ENCODE results near the gene PRRC2B. TPM values are rescaled to one million over a fixed set of nuclear protein-coding genes. Genes with fewer than 3 reads are reported as not detected.
A peak's percentile ranks its signal among the peaks of the same experiment; 100 is the strongest.

Gene PRRC2B
- total and polyA plus RNA-seq, 2 of the 8 experiments (the other 6 are each of a cell fraction or from before 2014, with no cell fraction given) = 37.3 to 249 TPM

DNA sequence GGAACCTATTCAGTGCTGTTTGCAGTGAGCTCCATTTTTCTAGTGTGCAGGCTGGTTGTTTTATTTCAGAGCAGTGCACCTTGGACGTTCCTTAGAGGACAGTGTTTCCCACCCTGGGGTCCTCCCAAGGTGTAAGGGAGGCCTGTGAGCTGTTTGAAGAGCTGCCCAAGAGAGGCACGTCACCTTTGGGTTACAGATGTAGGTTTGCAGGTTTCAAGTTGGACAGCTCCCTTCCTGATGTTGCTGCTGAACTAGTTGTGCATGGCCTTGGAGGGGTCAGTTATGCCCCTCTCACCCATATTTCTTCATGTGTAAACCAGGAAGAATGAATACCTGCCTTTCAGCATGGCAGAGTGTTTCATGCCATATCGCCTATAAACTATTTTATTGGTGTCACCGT, 74.1 kb downstream of the PRRC2B start:
- WGBS, 2 experiments (ENCODE audit: extremely low coverage in 1 of 2, insufficient coverage in 1 of 2, insufficient read length in 1 of 2, insufficient replicate concordance in 2 of 2, low coverage in 1 of 2, low lambda C conversion rate in 2 of 2, missing lambda C conversion rate in 1 of 2) = 94% methylated on average over 4 of the region's 4 CpGs; no CpG with 5 or more reads in 1 of the 2 experiments
- no peak for TF ChIP-seq PHF8 (conservative IDR thresholded peaks at IDR 0.05; ENCODE audit: low read depth, low read length)
- TF ChIP-seq, protein P1, sequence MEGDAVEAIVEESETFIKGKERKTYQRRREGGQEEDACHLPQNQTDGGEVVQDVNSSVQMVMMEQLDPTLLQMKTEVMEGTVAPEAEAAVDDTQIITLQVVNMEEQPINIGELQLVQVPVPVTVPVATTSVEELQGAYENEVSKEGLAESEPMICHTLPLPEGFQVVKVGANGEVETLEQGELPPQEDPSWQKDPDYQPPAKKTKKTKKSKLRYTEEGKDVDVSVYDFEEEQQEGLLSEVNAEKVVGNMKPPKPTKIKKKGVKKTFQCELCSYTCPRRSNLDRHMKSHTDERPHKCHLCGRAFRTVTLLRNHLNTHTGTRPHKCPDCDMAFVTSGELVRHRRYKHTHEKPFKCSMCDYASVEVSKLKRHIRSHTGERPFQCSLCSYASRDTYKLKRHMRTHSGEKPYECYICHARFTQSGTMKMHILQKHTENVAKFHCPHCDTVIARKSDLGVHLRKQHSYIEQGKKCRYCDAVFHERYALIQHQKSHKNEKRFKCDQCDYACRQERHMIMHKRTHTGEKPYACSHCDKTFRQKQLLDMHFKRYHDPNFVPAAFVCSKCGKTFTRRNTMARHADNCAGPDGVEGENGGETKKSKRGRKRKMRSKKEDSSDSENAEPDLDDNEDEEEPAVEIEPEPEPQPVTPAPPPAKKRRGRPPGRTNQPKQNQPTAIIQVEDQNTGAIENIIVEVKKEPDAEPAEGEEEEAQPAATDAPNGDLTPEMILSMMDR (IDR thresholded peaks at IDR 0.05; ENCODE audit: control extremely low read depth in 1 of 3, insufficient read depth in 1 of 3, low read depth in 1 of 3, low read length in 3 of 3) = no peak
- TF ChIP-seq POLR2AphosphoS5 (IDR thresholded peaks at IDR 0.05; ENCODE audit: low read depth, low read length) = no peak
- TF ChIP-seq MAFK (IDR thresholded peaks at IDR 0.05; ENCODE audit: low read depth, low read length) = no peak
- TF ChIP-seq CHD1 (IDR thresholded peaks at IDR 0.05; ENCODE audit: low read depth, low read length) = no peak
- TF ChIP-seq SAP30 (IDR thresholded peaks at IDR 0.05; ENCODE audit: insufficient read depth, insufficient replicate concordance, low read length) = no peak
- no peak for TF ChIP-seq SIRT6 (IDR thresholded peaks at IDR 0.05; ENCODE audit: low read length)
- TF ChIP-seq KDM1A (IDR thresholded peaks at IDR 0.05; ENCODE audit: borderline replicate concordance, low read length) = no peak
- TF ChIP-seq, protein P2, sequence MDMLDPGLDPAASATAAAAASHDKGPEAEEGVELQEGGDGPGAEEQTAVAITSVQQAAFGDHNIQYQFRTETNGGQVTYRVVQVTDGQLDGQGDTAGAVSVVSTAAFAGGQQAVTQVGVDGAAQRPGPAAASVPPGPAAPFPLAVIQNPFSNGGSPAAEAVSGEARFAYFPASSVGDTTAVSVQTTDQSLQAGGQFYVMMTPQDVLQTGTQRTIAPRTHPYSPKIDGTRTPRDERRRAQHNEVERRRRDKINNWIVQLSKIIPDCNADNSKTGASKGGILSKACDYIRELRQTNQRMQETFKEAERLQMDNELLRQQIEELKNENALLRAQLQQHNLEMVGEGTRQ (IDR thresholded peaks at IDR 0.05; ENCODE audit: low read length) = no peak
- no peak for TF ChIP-seq BACH1 (IDR thresholded peaks at IDR 0.05; ENCODE audit: low read length)

More for the DNA sequence above, 74.1 kb downstream of the PRRC2B start:
- Histone ChIP-seq H3K4me2 (ENCODE audit: insufficient read depth in 1 of 2, low read depth in 2 of 2, low read length in 2 of 2) (no peak overlapping the region), H3K23ac (ENCODE audit: insufficient read length) (no peak overlapping the region), H2AK5ac (ENCODE audit: low read depth, low read length) (no peak overlapping the region), H3K4me3 (ENCODE audit: extremely low read depth in 1 of 4, insufficient read depth in 2 of 4, low read depth in 3 of 4, low read length in 4 of 4) (no peak overlapping the region), H3K14ac (ENCODE audit: insufficient read length) (no peak overlapping the region), H3K9ac (replicated peaks in 1 of 4; ENCODE audit: extremely low read depth in 1 of 4, low read depth in 3 of 4, low read length in 3 of 4) (no peak overlapping the region), H3K56ac (replicated peaks; ENCODE audit: insufficient read length, low read depth, low read length) (no peak overlapping the region), H2BK20ac (ENCODE audit: low read length) (no peak overlapping the region), H3K27ac (ENCODE audit: low read depth, low read length) (no peak overlapping the region), H4K20me1 (replicated peaks in 1 of 2; ENCODE audit: control insufficient read depth in 1 of 2, insufficient read depth in 2 of 2, low read length in 2 of 2) (peaks cover 8 to 21% of the 10 kb centered on the region in 2 experiments), H3K36me3 (ENCODE audit: control insufficient read depth in 2 of 4, insufficient read depth in 4 of 4, low read length in 3 of 4) (peaks cover 45 to 88% (median 73%) of the 10 kb centered on the region in 4 experiments), H3K18ac (ENCODE audit: extremely low read depth, low read length) (no peak overlapping the region), H2BK5ac (ENCODE audit: low read depth, low read length) (no peak overlapping the region), H3K4me1 (replicated peaks in 1 of 4; ENCODE audit: control insufficient read depth in 3 of 4, insufficient read depth in 4 of 4, low read length in 3 of 4) (no peaks in the 10 kb centered on the region), H3K9me3 (ENCODE audit: insufficient read depth in 2 of 2, low read depth in 1 of 2, low read length in 1 of 2) (no peaks in the 10 kb centered on the region), H2BK12ac (ENCODE audit: low read depth, low read length) (no peak overlapping the region), H3K79me2 (ENCODE audit: control insufficient read depth in 1 of 2, insufficient read depth in 2 of 2, low read length in 2 of 2) (peaks cover 0 to 57% of the 10 kb centered on the region in 2 experiments; a peak in 2 of 4 replicates), H2BK15ac (ENCODE audit: low read length) (no peak overlapping the region), H4K5ac (ENCODE audit: insufficient read length, low read depth, low read length) (no peak overlapping the region), H2AFZ (ENCODE audit: low read length) (no peak overlapping the region), H3K27me3 (replicated peaks in 1 of 4; ENCODE audit: control insufficient read depth in 3 of 4, extremely low read depth in 1 of 4, insufficient read depth in 3 of 4, low read length in 3 of 4) (no peaks in the 10 kb centered on the region), H2BK120ac (replicated peaks; ENCODE audit: low read depth, low read length) (no peak overlapping the region), H3K23me2 (ENCODE audit: low read depth, low read length) (no peaks in the 10 kb centered on the region), H3K79me1 (ENCODE audit: low read depth, low read length) (peaks cover 13% of the 10 kb centered on the region), H4K8ac (ENCODE audit: extremely low read depth, insufficient read depth, low read length) (peak overlapping the region; percentile 68; the same call in 1 of the 2 replicates), H4K91ac (replicated peaks; ENCODE audit: insufficient read length, low read length) (no peak overlapping the region), H3K4ac (replicated peaks; ENCODE audit: insufficient read length, low read depth, low read length) (no peak overlapping the region)
- ChIA-PET CTCF (ENCODE audit: partially characterized antibody) (interaction anchor here (0.6 to 3.3 kb wide), 6 partner anchors 8 to 1516 kb away, joined by 3 to 10 read pairs (median 4); no protein-coding TSS in a partner anchor), POLR2A (ENCODE audit: partially characterized antibody) (interaction anchor here (0.6 to 1.2 kb wide), 3 partner anchors 9 to 32 kb away, joined by 3 to 4 read pairs (median 3); no protein-coding TSS in a partner anchor)
- FAIRE-seq = no peak
- no peak for DNase-seq (ENCODE audit: low read depth in 1 of 2, low spot score in 2 of 2)

Measured in H1 (cell line).